Measurements from ENCODE around the gene D2HGDH.
"Not testable (repeated sequence)": the region's sequence is repeated elsewhere in the genome, so short reads cannot be mapped to it uniquely, and the experiment has no call there.

The D2HGDH gene

DNA sequence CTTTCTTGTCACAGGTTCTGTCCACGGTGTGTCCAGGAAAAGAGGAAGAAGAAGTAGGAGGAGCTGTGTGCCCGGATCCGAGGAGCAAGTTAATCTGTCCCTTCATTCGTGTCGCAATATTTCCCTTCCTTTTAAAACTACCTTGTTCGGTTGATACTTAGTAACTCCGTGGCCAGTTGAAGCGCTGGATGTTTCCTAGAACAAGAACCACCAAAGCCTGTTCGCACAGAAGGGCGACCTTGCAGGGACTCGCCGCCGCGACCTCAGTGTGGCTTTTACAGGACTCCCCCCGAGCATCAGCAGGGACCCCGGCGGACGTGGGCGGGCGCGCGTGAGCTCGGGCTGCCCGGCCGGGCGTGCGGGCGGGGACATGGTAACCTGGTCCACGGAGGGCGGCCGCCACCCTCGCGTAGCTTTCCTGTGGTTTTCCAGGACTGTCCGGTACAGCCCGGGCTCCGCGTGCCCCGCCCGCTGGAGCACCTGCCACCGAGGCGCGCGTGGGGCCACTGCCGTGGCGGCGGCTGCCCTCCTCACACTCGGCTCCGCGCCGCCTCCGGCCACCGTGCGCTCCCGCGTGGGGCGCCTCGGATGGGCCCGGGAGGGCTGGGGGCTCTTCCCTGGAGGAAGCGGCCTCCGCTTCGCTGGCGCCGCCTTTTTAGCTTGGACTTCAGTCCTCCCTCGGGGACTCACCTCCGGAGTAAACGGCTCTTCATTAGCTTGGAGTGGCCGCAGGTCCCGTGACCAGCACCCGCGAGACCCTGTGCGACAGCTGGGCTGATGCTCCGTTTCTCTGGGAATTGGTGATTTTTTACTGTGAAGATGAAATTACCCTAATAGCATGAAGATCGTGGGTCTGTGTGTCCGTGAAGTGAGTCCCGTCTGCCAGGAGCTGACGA is 9.2 kb upstream of the D2HGDH start:
- no peak for DNase-seq (ENCODE audit: low read depth)

GRCh38 chr2:241726459-241726858 is 8.0 kb upstream of the D2HGDH start:
- DNase-seq (ENCODE audit: low read depth) = no peak

DNA sequence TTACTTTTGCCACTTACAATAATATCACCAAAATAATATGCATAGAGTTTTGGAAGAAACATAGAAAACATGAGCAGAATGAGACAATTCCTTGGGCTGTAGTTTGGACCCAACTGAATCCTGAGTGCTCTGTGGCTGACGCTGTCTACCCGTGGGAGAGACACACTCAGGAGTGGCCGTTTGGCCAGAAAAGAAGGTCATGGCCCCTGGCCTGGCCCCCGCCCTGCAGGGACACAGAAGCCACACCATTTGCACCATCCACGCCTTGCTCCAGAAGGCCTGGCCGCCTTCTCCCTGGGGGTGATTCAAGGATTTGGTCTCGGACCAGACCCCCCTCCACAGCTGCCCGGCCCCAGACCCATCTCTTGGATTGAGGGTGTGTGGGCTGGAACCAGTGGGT is 6.4 kb upstream of the D2HGDH start:
- no peak for DNase-seq (ENCODE audit: low read depth)

DNA sequence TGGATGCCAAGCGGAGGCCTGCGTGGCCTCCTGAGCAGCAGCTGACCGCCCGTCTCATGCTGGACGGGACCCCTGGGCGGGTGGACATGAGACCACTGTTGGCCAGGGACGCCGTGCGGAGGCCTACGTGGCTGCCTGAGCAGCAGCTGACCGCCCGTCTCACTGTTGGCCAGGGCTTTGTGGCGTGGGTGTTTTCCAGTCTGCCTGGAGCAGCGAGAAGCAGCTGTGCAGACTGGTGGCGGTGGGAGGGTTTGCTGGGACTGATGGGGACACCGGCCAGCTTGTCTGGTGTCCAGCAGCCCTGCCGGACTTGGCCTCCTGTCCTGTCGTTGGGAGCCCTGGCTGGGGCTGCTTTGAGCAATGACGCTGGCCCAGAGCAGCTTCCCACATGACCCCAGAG is 5.8 kb upstream of the D2HGDH start:
- DNase-seq (ENCODE audit: low read depth) = no peak

- no peak for DNase-seq (ENCODE audit: low read depth)
Measured at GRCh38 chr2:241729868-241730267, 4.6 kb upstream of the D2HGDH start.

GRCh38 chr2:241730671-241731293 is 3.6 kb upstream of the D2HGDH start:
- no peak for DNase-seq (ENCODE audit: low read depth)

GRCh38 chr2:241732513-241733186 is 1.8 kb upstream of the D2HGDH start:
- peak; percentile 24 for DNase-seq (ENCODE audit: low read depth)

DNA sequence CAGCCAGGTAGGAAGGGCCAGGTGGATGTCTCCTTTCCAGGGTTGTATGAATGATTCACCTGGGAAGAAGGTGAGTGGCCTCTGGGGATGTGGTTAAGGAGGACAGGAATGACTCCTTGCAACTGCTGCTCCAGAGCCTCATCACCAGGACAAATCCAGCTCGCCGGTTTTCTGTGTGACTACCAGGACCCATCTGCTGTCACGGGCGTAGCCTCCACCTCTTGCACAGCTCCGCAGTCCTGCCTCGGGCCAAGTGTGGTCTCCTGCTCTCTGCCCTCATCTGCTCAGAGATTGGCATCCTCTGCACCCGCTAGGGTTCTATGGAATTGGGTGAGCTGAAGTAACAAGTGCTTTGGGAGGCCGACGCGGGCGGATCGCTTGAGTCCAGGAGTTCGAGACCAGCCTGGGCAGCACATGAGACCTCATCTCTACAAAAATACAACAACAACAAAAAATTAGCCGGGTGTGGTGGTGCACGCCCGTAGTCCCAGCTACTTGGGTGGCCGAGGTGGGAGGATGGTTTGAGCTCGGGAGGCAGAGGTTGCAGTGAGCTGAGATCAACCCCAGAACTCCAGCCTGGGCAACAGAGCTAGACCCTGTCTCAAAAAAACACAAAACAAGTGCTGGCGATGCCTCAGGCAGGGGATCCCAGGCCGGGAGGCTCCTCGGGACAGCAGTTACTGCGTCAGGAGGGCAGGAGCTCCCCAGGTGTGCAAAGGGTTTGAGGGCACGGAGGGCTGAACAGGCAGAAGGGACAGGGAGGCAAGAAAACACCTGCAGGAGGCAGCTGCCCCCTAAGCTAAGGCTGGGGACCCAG is 831 bp upstream of the D2HGDH start:
- DNase-seq (ENCODE audit: low read depth) = no peak

GRCh38 chr2:241734208-241734466 is 293 bp upstream of the D2HGDH start:
- DNase-seq (ENCODE audit: low read depth) = no peak

DNA sequence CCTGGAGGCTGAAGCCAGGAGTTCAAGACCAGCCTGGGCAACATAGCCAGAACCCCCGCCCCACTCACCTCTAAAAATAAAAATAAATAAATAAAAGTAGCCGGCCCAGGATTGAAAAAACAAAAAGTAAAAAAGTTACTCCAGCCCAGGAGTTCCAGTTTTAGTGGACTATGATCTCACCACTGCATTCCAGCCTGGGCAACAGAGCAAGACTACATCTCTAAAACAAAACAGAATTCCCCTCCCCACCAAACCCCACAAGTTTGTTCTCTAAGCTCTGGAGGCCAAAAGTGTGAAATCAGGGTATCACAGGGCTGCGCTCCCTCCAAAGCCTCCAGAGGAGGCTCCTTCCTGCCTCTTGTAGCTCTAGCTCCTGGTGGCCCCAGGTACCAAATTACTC is 1.7 kb downstream of the D2HGDH start:
- no peak for DNase-seq (ENCODE audit: low read depth)

GRCh38 chr2:241738040-241738686 is 3.7 kb downstream of the D2HGDH start:
- no peak for DNase-seq (ENCODE audit: low read depth)

DNA sequence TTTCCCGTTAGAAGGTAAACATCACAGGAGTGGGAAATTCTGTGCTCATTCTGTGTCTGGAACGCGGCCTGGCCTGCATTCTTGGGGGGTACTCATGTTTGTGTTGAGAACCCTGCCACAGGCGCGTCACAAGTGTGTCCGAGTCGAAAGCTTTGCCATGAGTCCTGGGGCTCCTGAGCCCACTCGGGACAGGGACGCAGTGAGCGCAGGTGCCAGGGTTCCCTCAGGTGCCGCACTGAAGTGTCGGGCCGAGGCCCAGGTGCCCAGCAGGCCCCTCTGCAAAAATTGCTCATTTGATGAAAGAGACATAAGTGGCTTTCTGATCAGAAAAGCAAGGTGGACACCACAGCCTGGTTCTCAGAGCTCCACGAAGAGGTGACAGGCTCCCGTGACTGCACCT is 4.7 kb downstream of the D2HGDH start:
- no peak for DNase-seq (ENCODE audit: low read depth)

DNA sequence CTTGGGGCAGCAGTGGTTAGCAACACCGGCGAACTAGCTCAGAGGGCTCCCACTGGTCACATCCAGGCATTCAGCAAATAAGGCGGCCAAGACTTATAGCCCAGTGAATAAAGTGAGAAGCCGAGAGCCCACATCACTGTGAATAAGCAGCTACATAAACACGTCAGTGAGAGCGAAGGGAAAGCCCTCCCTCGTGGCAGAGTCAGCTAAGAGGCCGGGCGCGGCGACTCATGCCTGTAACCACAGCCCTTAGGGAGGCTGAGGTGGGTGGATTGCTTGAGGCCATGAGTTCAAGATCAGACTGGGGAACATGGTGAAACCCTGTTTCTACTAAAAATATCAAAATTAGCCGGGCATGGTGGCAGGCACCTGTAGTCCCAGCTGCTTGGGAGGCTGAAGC is 5.2 kb downstream of the D2HGDH start:
- no peak for DNase-seq (ENCODE audit: low read depth)

DNA sequence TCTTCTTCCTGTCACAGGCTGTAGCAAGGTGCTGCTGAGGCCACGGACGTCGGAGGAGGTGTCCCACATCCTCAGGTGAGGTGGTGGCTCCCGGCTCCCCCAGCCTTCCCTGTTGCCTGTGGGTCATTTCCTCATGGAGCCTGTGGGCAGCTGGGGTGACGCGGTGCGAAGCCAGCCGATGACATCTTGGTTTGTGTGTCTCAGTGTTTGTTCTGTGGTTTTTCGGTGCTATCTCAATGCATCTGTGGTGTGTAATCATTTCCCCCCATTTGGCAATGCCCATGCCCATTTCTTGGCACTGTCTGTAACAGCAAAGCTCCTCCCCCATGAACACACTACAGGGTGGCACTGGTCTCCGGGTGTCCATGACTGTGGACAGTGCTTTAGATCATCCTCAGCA is 6.6 kb downstream of the D2HGDH start:
- DNase-seq (ENCODE audit: low read depth) = no peak

- no peak for DNase-seq (ENCODE audit: low read depth)
Measured at GRCh38 chr2:241742320-241742939, 8.0 kb downstream of the D2HGDH start.

- not testable (repeated sequence) for DNase-seq (ENCODE audit: low read depth)
Measured at GRCh38 chr2:241743008-241743407, 8.6 kb downstream of the D2HGDH start.

- DNase-seq (ENCODE audit: low read depth) = no peak
Measured at GRCh38 chr2:241743620-241744019, 9.2 kb downstream of the D2HGDH start.

DNA sequence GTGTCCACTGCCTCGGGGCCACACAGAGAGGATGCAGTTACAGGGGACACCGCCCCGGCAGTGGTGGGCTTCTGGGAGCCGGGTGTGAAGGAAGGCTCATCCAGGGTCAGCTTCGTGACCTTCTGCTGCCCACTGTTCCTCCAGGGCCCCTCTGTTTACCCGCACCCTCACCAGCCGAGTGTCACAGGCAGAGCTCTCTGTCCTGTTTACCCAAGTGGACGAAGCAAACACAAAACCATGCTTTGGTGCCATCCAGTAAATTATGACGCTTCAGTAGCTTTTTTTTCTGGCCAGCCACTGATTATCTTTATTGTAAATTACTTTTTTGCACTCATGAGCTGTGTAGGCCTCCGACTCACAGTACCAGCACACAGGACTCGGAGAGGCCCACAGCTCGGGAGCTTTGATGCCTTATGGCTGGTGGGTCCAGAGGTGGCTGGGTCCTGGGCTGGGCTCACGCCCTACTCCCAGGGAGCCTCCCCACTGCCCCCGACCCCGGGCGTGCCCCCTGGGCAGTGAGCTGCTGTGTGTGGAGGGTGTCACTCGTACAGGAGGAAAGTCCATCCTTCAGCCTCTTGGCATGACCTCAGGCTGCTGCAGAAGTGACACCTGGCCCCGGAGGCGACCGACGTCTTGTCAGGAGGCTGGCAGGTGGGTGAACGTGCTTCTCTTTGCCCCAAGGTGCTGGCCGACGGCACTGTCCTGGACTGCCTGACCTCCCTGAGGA is 9.8 kb downstream of the D2HGDH start:
- no peak for DNase-seq (ENCODE audit: low read depth)

GRCh38 chr2:241745276-241745675 is 10.8 kb downstream of the D2HGDH start:
- DNase-seq (ENCODE audit: low read depth) = no peak

DNA sequence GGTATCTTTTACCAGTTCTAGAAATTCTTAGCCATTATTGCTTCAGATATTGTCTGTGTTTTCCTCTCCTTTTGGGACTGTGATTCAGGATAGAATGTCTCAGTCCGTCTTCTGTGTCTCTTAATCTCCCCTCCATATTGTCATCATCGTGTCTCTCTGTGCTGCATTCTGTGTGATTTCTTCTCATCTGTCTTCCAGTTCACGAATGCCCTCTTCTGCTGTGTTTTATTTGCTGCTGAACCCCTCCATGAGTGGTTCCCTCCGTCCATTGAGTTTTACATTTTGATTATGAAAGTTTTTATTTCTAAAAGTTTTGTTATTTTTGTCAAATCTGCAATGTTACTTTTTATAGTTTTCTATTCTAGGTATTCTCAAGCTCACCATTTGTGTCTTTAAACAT is 11.7 kb downstream of the D2HGDH start:
- DNase-seq (ENCODE audit: low read depth) = no peak
